SU-DHL-6 (cell line): ENCODE data around the gene NCOR2.

Source experiments
- H2AFZ ChIP-seq: fragments of 200-600 bp; sonication (generic); 2 replicates; pipeline ENCODE4 v1.6.1; 2014; ENCODE audit warnings: low read depth, mild to moderate bottlenecking, moderate library complexity, mixed read lengths, antibody characterized with exemption, low read length; ENCODE audit not compliant: severe bottlenecking
- H3F3A ChIP-seq: fragments of 200-600 bp; shearing (Covaris generic); 2 replicates; pipeline ENCODE4 v1.6.0; 2016; ENCODE audit warnings: antibody characterized with exemption, mild to moderate bottlenecking; ENCODE audit not compliant: insufficient read depth
- H3K27ac ChIP-seq: fragments of 200-600 bp; sonication (generic); 2 replicates; pipeline ENCODE4 v1.5.1; 2016; ENCODE audit warnings: low read depth, mild to moderate bottlenecking, low read length, moderate library complexity, mixed read lengths
- H3K27me3 ChIP-seq: fragments of 200-600 bp; sonication (generic), shearing (Covaris generic); 2 replicates; pipeline ENCODE4 v1.6.0; 2014; ENCODE audit warnings: mild to moderate bottlenecking, low read length
- H3K36me3 ChIP-seq: fragments of 200-600 bp; sonication (generic); 2 replicates; pipeline ENCODE4 v1.6.1; 2014; ENCODE audit warnings: mild to moderate bottlenecking, low read length, mixed read lengths
- H3K4me2 ChIP-seq: fragments of 300-600, 200-600 bp; shearing (Covaris generic), sonication (generic); 2 replicates; pipeline ENCODE4 v1.6.0; 2014; ENCODE audit warnings: low read length, low read depth, mild to moderate bottlenecking; ENCODE audit not compliant: poor library complexity, severe bottlenecking
- H3K4me3 ChIP-seq: fragments of 200-600 bp; sonication (generic); 2 replicates; pipeline ENCODE4 v1.5.1; 2014; ENCODE audit warnings: antibody characterized with exemption, low read length, mild to moderate bottlenecking, mixed read lengths; ENCODE audit not compliant: insufficient read depth, poor library complexity, severe bottlenecking
- H3K79me2 ChIP-seq: fragments of 200-600 bp; sonication (generic); 2 replicates; pipeline ENCODE4 v1.6.1; 2014; ENCODE audit warnings: mild to moderate bottlenecking, low read length, moderate library complexity; ENCODE audit not compliant: insufficient read depth
- H3K9ac ChIP-seq: fragments of 200-600 bp; sonication (generic); 2 replicates; pipeline ENCODE4 v1.7.0; 2014; ENCODE audit warnings: mild to moderate bottlenecking, low read length
- H3K9me2 ChIP-seq: fragments of 200-600 bp; sonication (generic); replicated peaks from 2 replicates; pipeline ENCODE4 v1.6.1; 2014; ENCODE audit warnings: low read length; ENCODE audit not compliant: insufficient read depth
- H3K9me3 ChIP-seq: fragments of 200-600 bp; sonication (generic); 2 replicates; pipeline ENCODE4 v1.6.1; 2014; ENCODE audit warnings: low read length, mixed read lengths; ENCODE audit not compliant: insufficient read depth
- H4K20me1 ChIP-seq: fragments of 200-600 bp; sonication (generic); 2 replicates; pipeline ENCODE4 v1.6.1; 2014; ENCODE audit warnings: low read depth, mild to moderate bottlenecking, antibody characterized with exemption, low read length, moderate library complexity, mixed read lengths
- EZH2phosphoT487 ChIP-seq: fragments of 200-600 bp; sonication (generic), shearing (Covaris generic); conservative IDR thresholded peaks from 2 replicates; pipeline ENCODE4 v1.6.1; 2018; ENCODE audit warnings: mild to moderate bottlenecking, antibody characterized with exemption, low read length, moderate library complexity, mixed read lengths
- TF ChIP-seq, protein P1 (sequence below): fragments of 200-600 bp; sonication (generic); IDR thresholded peaks from one replicate; pipeline ENCODE4 v1.5.1; 2017; ENCODE audit warnings: antibody characterized with exemption, mild to moderate bottlenecking, low read length, moderate library complexity; ENCODE audit not compliant: insufficient read depth, poor library complexity, severe bottlenecking

NCOR2 gene

DNA sequence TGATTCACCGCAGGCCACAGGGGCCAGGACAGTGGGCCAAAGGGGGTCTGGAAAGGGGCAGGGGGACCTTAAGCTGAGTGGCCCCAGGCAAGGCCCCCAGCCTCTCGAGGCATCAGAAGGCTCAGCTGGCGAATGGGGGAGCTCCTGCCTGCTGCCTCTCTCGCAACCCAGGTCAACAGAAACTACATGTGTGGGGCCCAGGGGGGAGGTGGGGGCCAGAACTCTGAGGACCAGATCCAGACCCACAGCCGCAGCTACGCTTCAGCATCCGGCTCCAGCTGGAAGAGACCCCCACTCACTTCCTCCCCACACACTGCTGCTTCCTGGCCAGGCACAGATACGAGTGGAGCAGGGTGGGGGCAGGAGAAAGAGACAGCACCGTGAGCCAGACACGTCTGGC, 46.5 kb downstream of the NCOR2 start:
- no peak overlapping the region for H3K9ac ChIP-seq
- H3K4me3 ChIP-seq, result no peak overlapping the region
- no peaks in the 10 kb centered on the region for H3K36me3 ChIP-seq
- H2AFZ ChIP-seq, result no peak overlapping the region
- peaks cover 4% of the 10 kb centered on the region; the same call in 1 of the 2 replicates for H3K79me2 ChIP-seq
- H3K4me2 ChIP-seq, result no peak overlapping the region
- TF ChIP-seq EZH2phosphoT487, result no peak
- TF ChIP-seq, protein P1, sequence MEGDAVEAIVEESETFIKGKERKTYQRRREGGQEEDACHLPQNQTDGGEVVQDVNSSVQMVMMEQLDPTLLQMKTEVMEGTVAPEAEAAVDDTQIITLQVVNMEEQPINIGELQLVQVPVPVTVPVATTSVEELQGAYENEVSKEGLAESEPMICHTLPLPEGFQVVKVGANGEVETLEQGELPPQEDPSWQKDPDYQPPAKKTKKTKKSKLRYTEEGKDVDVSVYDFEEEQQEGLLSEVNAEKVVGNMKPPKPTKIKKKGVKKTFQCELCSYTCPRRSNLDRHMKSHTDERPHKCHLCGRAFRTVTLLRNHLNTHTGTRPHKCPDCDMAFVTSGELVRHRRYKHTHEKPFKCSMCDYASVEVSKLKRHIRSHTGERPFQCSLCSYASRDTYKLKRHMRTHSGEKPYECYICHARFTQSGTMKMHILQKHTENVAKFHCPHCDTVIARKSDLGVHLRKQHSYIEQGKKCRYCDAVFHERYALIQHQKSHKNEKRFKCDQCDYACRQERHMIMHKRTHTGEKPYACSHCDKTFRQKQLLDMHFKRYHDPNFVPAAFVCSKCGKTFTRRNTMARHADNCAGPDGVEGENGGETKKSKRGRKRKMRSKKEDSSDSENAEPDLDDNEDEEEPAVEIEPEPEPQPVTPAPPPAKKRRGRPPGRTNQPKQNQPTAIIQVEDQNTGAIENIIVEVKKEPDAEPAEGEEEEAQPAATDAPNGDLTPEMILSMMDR, result no peak
- H4K20me1 ChIP-seq, result no peaks in the 10 kb centered on the region; the same call in 1 of the 2 replicates
- no peaks in the 10 kb centered on the region for H3K9me3 ChIP-seq
- H3F3A ChIP-seq, result no peaks in the 10 kb centered on the region
- no peaks in the 10 kb centered on the region for H3K27me3 ChIP-seq
- no peaks in the 10 kb centered on the region for H3K9me2 ChIP-seq
- no peak overlapping the region for H3K27ac ChIP-seq

DNA sequence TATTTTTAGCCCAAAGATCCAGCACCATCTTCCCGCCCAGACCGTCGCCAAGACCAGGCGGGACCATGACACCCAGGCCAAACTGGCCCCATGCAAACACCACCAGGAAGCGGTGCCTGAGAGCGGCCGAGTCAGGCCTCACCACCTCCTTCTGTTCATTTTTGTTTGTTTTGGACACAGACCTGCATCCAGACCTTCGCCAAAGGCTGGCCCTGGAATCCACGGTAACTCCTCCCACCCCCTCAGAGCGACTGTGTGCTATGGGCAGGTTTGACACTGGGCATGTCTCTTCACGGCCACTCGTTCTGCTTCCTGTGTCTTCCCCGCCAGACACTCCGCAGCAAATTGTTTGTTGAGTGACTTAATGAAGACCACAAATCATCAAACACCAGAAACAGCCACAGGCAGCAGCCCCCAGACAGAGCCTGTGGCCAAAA, 47.1 kb downstream of the NCOR2 start:
- Histone ChIP-seq H3K4me2 (no peak overlapping the region), H3F3A (no peaks in the 10 kb centered on the region)

DNA sequence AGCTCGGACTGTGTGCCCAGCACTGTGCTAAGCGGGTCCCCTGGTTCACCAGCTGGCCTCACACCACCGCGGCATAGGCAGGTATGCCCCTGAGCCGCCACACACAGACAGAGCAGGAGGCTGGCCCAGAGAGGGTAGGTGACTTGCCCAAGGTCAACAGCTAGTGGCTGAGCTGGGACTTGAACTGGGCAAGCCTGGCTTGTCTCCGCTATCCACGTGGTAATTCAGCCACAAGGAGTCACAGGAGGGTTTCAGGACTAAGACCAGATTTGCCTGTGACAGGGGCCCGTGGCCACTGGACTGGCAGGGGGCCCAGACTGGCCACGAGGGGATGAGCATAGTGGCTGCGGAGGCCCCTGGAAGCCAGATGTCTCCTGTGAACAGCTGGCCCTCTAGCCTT, 47.7 kb downstream of the NCOR2 start:
- Histone ChIP-seq H4K20me1 (no peaks in the 10 kb centered on the region; the same call in 1 of the 2 replicates), H3F3A (no peaks in the 10 kb centered on the region), H3K36me3 (no peaks in the 10 kb centered on the region), H2AFZ (no peak overlapping the region), H3K79me2 (peaks cover 4% of the 10 kb centered on the region; the same call in 1 of the 2 replicates), H3K9ac (no peak overlapping the region), H3K27me3 (no peaks in the 10 kb centered on the region), H3K4me2 (no peak overlapping the region), H3K27ac (no peak overlapping the region), H3K9me3 (no peaks in the 10 kb centered on the region), H3K9me2 (no peaks in the 10 kb centered on the region), H3K4me3 (no peak overlapping the region)
- TF ChIP-seq, protein P1, result no peak
- no peak for TF ChIP-seq EZH2phosphoT487

More for the DNA sequence above, 47.1 kb downstream of the NCOR2 start:
- Histone ChIP-seq H3K27ac (no peak overlapping the region), H3K79me2 (peaks cover 4% of the 10 kb centered on the region; the same call in 1 of the 2 replicates), H3K9me2 (no peaks in the 10 kb centered on the region), H3K4me3 (no peak overlapping the region), H3K9ac (no peak overlapping the region), H3K27me3 (no peaks in the 10 kb centered on the region), H3K36me3 (no peaks in the 10 kb centered on the region), H3K9me3 (no peaks in the 10 kb centered on the region), H2AFZ (no peak overlapping the region), H4K20me1 (no peaks in the 10 kb centered on the region; the same call in 1 of the 2 replicates)
- TF ChIP-seq, protein P1, result no peak
- TF ChIP-seq EZH2phosphoT487, result no peak
